ENCODE results near the gene SMAD6. TPM values are rescaled to one million over a fixed set of nuclear protein-coding genes. Genes with fewer than 3 reads are reported as not detected.

The SMAD6 gene
- total RNA-seq, 2 donors from 2014 or later: 9.4 to 22.0 TPM

GRCh38 chr15:66765478-66766281, 63.6 kb downstream of the SMAD6 start:
- Histone ChIP-seq H3K4me3 (no peak overlapping the region), H3K36me3 (no peaks in the 10 kb centered on the region), H3K4me1 (peaks cover 15% of the 10 kb centered on the region), H3K9ac (ENCODE audit: low read depth in 2 of 2, low read length in 2 of 2) (peak overlapping the region in 1 of 2 donors; percentile 38), H3K27me3 (no peaks in the 10 kb centered on the region), H3K27ac (peak overlapping the region; percentile 23), H3K9me3 (no peaks in the 10 kb centered on the region)
- no peak for TF ChIP-seq CTCF (IDR thresholded peaks at IDR 0.05)
- peak; percentile 66 for DNase-seq
- intact Hi-C loops (cut with DNase I): loop anchor here (5.0 kb wide), 1 partner anchor 58 kb away; no protein-coding TSS in a partner anchor

- intact Hi-C loops (cut with DNase I): loop anchor here (5.0 kb wide), 1 partner anchor 59 kb away; no protein-coding TSS in a partner anchor
- Histone ChIP-seq H3K9ac (ENCODE audit: low read depth in 2 of 2, low read length in 2 of 2) (peak overlapping the region in 1 of 2 donors; percentile 38), H3K4me1 (peaks cover 15% of the 10 kb centered on the region), H3K27me3 (no peaks in the 10 kb centered on the region), H3K27ac (peak overlapping the region; percentile 23), H3K4me3 (no peak overlapping the region), H3K36me3 (no peaks in the 10 kb centered on the region), H3K9me3 (no peaks in the 10 kb centered on the region)
- no peak for DNase-seq
- no peak for TF ChIP-seq CTCF (IDR thresholded peaks at IDR 0.05)
Observed at GRCh38 chr15:66766282-66767230, 64.5 kb downstream of the SMAD6 start.

DNA sequence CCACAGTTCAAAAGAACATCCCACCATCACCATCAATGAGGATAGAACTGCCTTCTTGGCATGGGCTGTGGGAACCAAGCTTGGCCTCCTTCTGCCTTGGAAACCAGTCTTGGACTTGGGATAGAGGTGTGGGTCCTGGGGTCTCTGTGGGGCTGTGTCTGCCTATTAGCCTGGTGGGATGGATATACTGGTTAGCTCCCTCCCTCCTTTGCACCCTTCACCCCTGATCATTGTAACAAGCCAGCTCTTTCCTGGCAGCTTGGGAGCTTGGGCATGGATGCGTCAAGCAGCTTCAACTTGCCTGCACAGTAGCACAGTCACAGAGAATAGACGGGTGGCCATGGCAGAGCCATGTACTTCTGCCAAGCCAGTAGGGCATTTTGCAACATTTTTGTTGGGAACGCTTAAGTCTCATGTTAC, 65.2 kb downstream of the SMAD6 start:
- no peaks in the 10 kb centered on the region for H3K36me3 ChIP-seq
- TF ChIP-seq CTCF (IDR thresholded peaks at IDR 0.05): no peak
- H3K27ac ChIP-seq: no peak overlapping the region
- no peak overlapping the region for H3K4me3 ChIP-seq
- peaks cover 15% of the 10 kb centered on the region for H3K4me1 ChIP-seq
- DNase-seq: no peak
- intact Hi-C loops (cut with DNase I): loop anchor here (5.0 kb wide), 1 partner anchor 60 kb away; no protein-coding TSS in a partner anchor
- H3K9ac ChIP-seq (ENCODE audit: low read depth in 2 of 2, low read length in 2 of 2): no peak overlapping the region
- H3K27me3 ChIP-seq: no peaks in the 10 kb centered on the region
- H3K9me3 ChIP-seq: no peaks in the 10 kb centered on the region

DNA sequence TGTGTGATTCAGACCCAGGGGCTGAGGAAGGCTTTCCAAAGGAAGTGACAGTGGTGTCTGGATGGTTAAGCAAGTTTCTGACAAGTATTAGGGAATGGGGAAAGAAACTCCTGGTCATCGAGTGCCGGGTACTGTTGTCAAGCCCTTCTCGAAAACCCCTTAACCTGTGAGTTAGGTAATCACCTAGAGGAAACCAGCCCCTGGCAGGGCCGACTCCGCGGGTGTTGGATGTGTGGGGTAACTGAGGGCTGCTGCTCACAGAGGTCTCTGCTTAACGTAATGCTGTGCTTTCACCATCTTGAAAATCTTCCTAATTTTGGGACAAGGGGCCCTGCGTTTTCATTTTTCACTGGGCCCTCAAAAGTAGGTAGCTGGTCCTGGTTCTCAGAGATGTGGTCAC, 67.0 kb downstream of the SMAD6 start:
- Histone ChIP-seq H3K36me3 (no peaks in the 10 kb centered on the region), H3K9me3 (no peaks in the 10 kb centered on the region), H3K27me3 (no peaks in the 10 kb centered on the region), H3K4me3 (no peak overlapping the region), H3K4me1 (peaks cover 20% of the 10 kb centered on the region), H3K9ac (ENCODE audit: low read depth in 2 of 2, low read length in 2 of 2) (no peak overlapping the region), H3K27ac (no peak overlapping the region)
- DNase-seq: no peak
- intact Hi-C loops (cut with DNase I): loop anchor here (5.0 kb wide), 1 partner anchor 62 kb away; no protein-coding TSS in a partner anchor
- no peak for TF ChIP-seq CTCF (IDR thresholded peaks at IDR 0.05)

All from colonic mucosa (tissue), 4 donors.